ENCODE data around the gene ACD. TPM values are rescaled to one million over a fixed set of nuclear protein-coding genes. Genes with fewer than 3 reads are reported as not detected.

The ACD gene
- total RNA-seq, 1 experiment from 2014 or later: 34.7 TPM

DNA sequence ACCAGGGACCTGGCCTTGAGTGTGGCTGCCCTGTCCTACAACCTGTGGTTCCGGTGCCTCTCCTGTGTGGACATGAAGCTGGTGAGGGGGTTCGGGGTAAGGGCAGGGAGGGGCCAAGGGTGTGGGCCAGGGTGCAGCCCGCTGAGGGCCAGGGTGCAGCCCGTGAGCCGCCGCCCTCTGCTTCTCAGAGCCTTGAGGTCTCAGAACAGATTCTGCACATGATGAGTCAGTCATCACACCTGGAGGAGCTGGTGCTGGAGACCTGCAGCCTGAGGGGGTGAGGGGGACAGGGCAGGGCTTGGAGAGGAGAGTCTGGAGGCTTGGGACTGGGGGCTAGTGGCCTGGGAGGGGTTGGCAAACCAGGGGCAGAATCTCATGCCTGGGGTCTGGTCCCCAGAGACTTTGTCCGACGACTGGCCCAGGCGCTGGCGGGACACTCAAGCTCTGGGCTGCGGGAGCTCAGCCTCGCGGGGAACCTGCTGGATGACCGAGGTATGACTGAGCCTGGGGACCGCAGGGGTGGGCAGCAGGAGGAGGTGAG is 12.9 kb downstream of the ACD start:
- no peak overlapping the region for H2AFZ ChIP-seq
- peaks cover 21% of the 10 kb centered on the region for H3K27me3 ChIP-seq (ENCODE audit: insufficient read depth, low read depth)
- CTCF ChIA-PET: no interaction called here
- POLR2A ChIA-PET (ENCODE audit: unreplicated experiment): no interaction called here
- H3K9me2 ChIP-seq (ENCODE audit: insufficient read depth): no peaks in the 10 kb centered on the region
- intact Hi-C loops (cut with micrococcal nuclease; ENCODE audit: unreplicated experiment): no loop called here
- no peak for DNase-seq
- TF ChIP-seq, protein P1, sequence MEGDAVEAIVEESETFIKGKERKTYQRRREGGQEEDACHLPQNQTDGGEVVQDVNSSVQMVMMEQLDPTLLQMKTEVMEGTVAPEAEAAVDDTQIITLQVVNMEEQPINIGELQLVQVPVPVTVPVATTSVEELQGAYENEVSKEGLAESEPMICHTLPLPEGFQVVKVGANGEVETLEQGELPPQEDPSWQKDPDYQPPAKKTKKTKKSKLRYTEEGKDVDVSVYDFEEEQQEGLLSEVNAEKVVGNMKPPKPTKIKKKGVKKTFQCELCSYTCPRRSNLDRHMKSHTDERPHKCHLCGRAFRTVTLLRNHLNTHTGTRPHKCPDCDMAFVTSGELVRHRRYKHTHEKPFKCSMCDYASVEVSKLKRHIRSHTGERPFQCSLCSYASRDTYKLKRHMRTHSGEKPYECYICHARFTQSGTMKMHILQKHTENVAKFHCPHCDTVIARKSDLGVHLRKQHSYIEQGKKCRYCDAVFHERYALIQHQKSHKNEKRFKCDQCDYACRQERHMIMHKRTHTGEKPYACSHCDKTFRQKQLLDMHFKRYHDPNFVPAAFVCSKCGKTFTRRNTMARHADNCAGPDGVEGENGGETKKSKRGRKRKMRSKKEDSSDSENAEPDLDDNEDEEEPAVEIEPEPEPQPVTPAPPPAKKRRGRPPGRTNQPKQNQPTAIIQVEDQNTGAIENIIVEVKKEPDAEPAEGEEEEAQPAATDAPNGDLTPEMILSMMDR (conservative IDR thresholded peaks at IDR 0.05): no peak
- no peak for TF ChIP-seq EZH2 (IDR thresholded peaks at IDR 0.05; ENCODE audit: low read depth)
- no peaks in the 10 kb centered on the region for H4K20me1 ChIP-seq (ENCODE audit: insufficient read depth)
- no peak overlapping the region for H3K4me2 ChIP-seq
- H3K36me3 ChIP-seq (ENCODE audit: low read depth): no peaks in the 10 kb centered on the region
- no peak overlapping the region for H3K4me3 ChIP-seq
- H3K27ac ChIP-seq: no peak overlapping the region
- no peaks in the 10 kb centered on the region for H3K4me1 ChIP-seq (replicated peaks; ENCODE audit: insufficient read depth)
- no peaks in the 10 kb centered on the region for H3K79me2 ChIP-seq (ENCODE audit: low read depth)
- peaks cover 6% of the 10 kb centered on the region; the same call in 1 of the 2 replicates for H3F3A ChIP-seq (ENCODE audit: insufficient read depth, low read depth)
- no TSS peak for BruUV-seq (replicated peaks)
- H3K9me3 ChIP-seq (ENCODE audit: insufficient read depth, low read depth): no peaks in the 10 kb centered on the region

DNA sequence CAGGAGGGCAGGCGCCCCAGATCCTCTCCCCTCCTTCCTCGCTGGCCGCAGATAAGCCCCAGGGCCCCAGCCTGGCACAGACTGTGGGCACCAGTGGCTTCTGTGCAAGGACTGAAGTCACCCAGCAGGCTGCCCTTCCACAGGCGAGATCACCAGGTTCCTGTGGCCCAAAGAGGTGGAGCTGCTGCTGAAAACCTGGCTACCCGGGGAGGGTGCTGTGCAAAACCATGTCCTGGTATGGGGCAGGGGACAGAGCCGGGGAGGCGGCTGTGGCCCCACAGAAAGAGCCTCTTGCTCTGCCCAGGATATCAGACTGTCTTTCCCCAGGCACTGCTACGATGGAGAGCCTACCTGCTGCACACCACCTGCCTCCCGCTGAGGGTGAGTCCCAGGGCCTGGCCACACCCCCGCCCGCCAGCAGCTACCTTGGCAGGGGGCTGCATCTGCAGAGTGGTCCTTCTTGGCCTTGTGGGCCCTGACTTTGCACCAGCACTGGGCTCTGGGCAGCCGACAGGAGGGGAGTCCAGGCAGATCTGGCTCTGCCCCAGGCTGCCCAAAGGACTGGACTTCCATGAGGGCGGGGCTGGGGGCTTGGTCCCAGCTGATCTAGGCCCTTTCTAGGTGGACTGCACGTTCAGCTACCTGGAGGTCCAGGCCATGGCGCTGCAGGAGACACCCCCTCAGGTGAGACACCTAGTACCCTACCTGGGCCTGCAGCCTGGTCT is 14.5 kb downstream of the ACD start:
- no peak for DNase-seq
- no TSS peak for BruUV-seq (replicated peaks)
- Histone ChIP-seq H4K20me1 (ENCODE audit: insufficient read depth) (no peaks in the 10 kb centered on the region), H3F3A (ENCODE audit: insufficient read depth, low read depth) (peaks cover 11% of the 10 kb centered on the region; the same call in 1 of the 2 replicates), H3K4me3 (no peak overlapping the region), H2AFZ (no peak overlapping the region), H3K9me2 (ENCODE audit: insufficient read depth) (no peaks in the 10 kb centered on the region), H3K79me2 (ENCODE audit: low read depth) (no peaks in the 10 kb centered on the region), H3K36me3 (ENCODE audit: low read depth) (no peaks in the 10 kb centered on the region), H3K9me3 (ENCODE audit: insufficient read depth, low read depth) (no peaks in the 10 kb centered on the region), H3K27ac (no peak overlapping the region), H3K4me1 (replicated peaks; ENCODE audit: insufficient read depth) (no peaks in the 10 kb centered on the region), H3K4me2 (no peak overlapping the region), H3K27me3 (ENCODE audit: insufficient read depth, low read depth) (peaks cover 5% of the 10 kb centered on the region)
- ChIA-PET CTCF (interaction anchor here (0.6 to 0.9 kb wide), 4 partner anchors 12 to 125 kb away, joined by 5 to 11 read pairs (median 6); no protein-coding TSS in a partner anchor), POLR2A (ENCODE audit: unreplicated experiment) (no interaction called here)
- intact Hi-C loops (cut with micrococcal nuclease; ENCODE audit: unreplicated experiment): no loop called here
- TF ChIP-seq EZH2 (IDR thresholded peaks at IDR 0.05; ENCODE audit: low read depth): no peak
- TF ChIP-seq, protein P1 (conservative IDR thresholded peaks at IDR 0.05): no peak

- no peak overlapping the region for H3K4me2 ChIP-seq
- H3K4me3 ChIP-seq: no peak overlapping the region
- H3K36me3 ChIP-seq (ENCODE audit: low read depth): no peaks in the 10 kb centered on the region
- no peaks in the 10 kb centered on the region for H3K9me2 ChIP-seq (ENCODE audit: insufficient read depth)
- no peaks in the 10 kb centered on the region for H3K27me3 ChIP-seq (ENCODE audit: insufficient read depth, low read depth)
- H2AFZ ChIP-seq: no peak overlapping the region
- no peaks in the 10 kb centered on the region for H4K20me1 ChIP-seq (ENCODE audit: insufficient read depth)
- TF ChIP-seq EZH2 (IDR thresholded peaks at IDR 0.05; ENCODE audit: low read depth): no peak
- TF ChIP-seq, protein P1 (conservative IDR thresholded peaks at IDR 0.05): no peak
- no peaks in the 10 kb centered on the region for H3K4me1 ChIP-seq (replicated peaks; ENCODE audit: insufficient read depth)
- no peaks in the 10 kb centered on the region for H3K9me3 ChIP-seq (ENCODE audit: insufficient read depth, low read depth)
- BruUV-seq (replicated peaks): no TSS peak
- ChIA-PET CTCF (no interaction called here), POLR2A (ENCODE audit: unreplicated experiment) (interaction anchor here (0.6 kb wide), 1 partner anchor 502 kb away, joined by 3 read pairs; no protein-coding TSS in a partner anchor)
- H3K27ac ChIP-seq: no peak overlapping the region
- peaks cover 12% of the 10 kb centered on the region; the same call in 1 of the 2 replicates for H3F3A ChIP-seq (ENCODE audit: insufficient read depth, low read depth)
- intact Hi-C loops (cut with micrococcal nuclease; ENCODE audit: unreplicated experiment): no loop called here
- H3K79me2 ChIP-seq (ENCODE audit: low read depth): no peaks in the 10 kb centered on the region
- DNase-seq: no peak
These were observed 16.0 kb downstream of the ACD start for GRCh38 chr16:67644038-67644437.

All from PC-9 (cell line).